Endothelial cell of umbilical vein (primary cell): ENCODE data around the gene EML3. TPM values are rescaled to one million over a fixed set of nuclear protein-coding genes. Genes with fewer than 3 reads are reported as not detected.

Experiments
- BruUV-seq: library from RNA; stranded (reverse); fragments of 400-500 nt; replicated peaks from 2 replicates; lab custom pipeline; 2021; lab: Mats Ljungman, UMichigan
- CTCF ChIA-PET: fragments of 300-600, 350-600 bp; sonication (Branson Sonifier 250); formaldehyde crosslinking; loops from one replicate; lab custom pipeline; 2021; ENCODE audit warnings: antibody characterized with exemption, inconsistent platforms; lab: Charles Lee
- POLR2A ChIA-PET: fragments of 300-600, 350-600 bp; sonication (Branson Sonifier 250); formaldehyde crosslinking; loops from one replicate; lab custom pipeline; 2021; ENCODE audit warnings: antibody characterized with exemption, inconsistent platforms; lab: Charles Lee
- DNase-seq: peaks from one replicate; pipeline ENCODE4 v3.0.0-alpha.2; 2011; ENCODE audit warnings: low read depth, low spot score
- FAIRE-seq: peaks from 2 replicates; lab custom pipeline; 2011; peaks lifted over from hg19 to GRCh38; lab: Jason Lieb, UNC
- H2AFZ ChIP-seq: 2 replicates; pipeline ENCODE4 v1.6.0; 2012; ENCODE audit warnings: low read depth, low read length, control low read depth, inconsistent platforms
- H3K27ac ChIP-seq: 2 replicates; pipeline ENCODE4 v1.5.1; 2011; ENCODE audit warnings: low read depth, mild to moderate bottlenecking, control low read depth, low read length, moderate library complexity; ENCODE audit not compliant: insufficient read depth
- H3K27me3 ChIP-seq, 2 experiments: 2 replicates each; pipeline versions ENCODE4 v1.6.0 to v1.6.1; 2011; ENCODE audit warnings: low read length in 2 of 2, mixed read lengths in 1 of 2; ENCODE audit not compliant: control insufficient read depth in 2 of 2, insufficient read depth in 2 of 2
- H3K36me3 ChIP-seq, 2 experiments: 2 replicates in 1 of 2; 3 replicates in 1 of 2; pipeline ENCODE4 v1.5.1; 2011; ENCODE audit warnings: low read length in 2 of 2, mild to moderate bottlenecking in 1 of 2, moderate library complexity in 1 of 2; ENCODE audit not compliant: control insufficient read depth in 2 of 2, insufficient read depth in 2 of 2; ENCODE audit errors: extremely low read depth in 1 of 2
- H3K4me1 ChIP-seq: 3 replicates; pipeline ENCODE4 v1.5.1; 2011; ENCODE audit warnings: mild to moderate bottlenecking, low read length; ENCODE audit not compliant: control insufficient read depth, insufficient read depth; ENCODE audit errors: extremely low read depth
- H3K4me2 ChIP-seq: 2 replicates; pipeline ENCODE4 v1.6.1; 2011; ENCODE audit warnings: low read length, control low read depth, mixed read lengths; ENCODE audit not compliant: insufficient read depth
- H3K4me3 ChIP-seq, 3 experiments: fragments of 200-600 bp in 1 of 3; sonication (generic), shearing (Covaris generic) in 1 of 3; replicated peaks in 1 of 3; 2 replicates each; pipeline ENCODE4 v1.5.1; 2011 to 2016; ENCODE audit warnings: control low read depth in 3 of 3, low read length in 3 of 3, mild to moderate bottlenecking in 2 of 3, inconsistent platforms in 1 of 3, low read depth in 1 of 3, moderate library complexity in 1 of 3; ENCODE audit not compliant: insufficient read depth in 1 of 3
- H3K79me2 ChIP-seq: 2 replicates; pipeline ENCODE4 v1.6.0; 2012; ENCODE audit warnings: low read length, inconsistent platforms; ENCODE audit not compliant: control insufficient read depth, insufficient read depth
- H3K9ac ChIP-seq: replicated peaks from 2 replicates; pipeline ENCODE3; 2011; ENCODE audit warnings: low read length, control low read depth; ENCODE audit not compliant: insufficient read depth; ENCODE audit errors: extremely low read depth
- H3K9me1 ChIP-seq: replicated peaks from 3 replicates; pipeline ENCODE4 v1.6.0; 2011; ENCODE audit warnings: mild to moderate bottlenecking, low read length; ENCODE audit not compliant: control insufficient read depth, insufficient read depth; ENCODE audit errors: extremely low read depth
- H3K9me3 ChIP-seq: replicated peaks from 2 replicates; pipeline ENCODE4 v1.5.1; 2012; ENCODE audit warnings: low read length, inconsistent platforms; ENCODE audit not compliant: control insufficient read depth, insufficient read depth
- H4K20me1 ChIP-seq: replicated peaks from 2 replicates; pipeline ENCODE3; 2011; ENCODE audit warnings: mild to moderate bottlenecking, low read length; ENCODE audit not compliant: control insufficient read depth, insufficient read depth; ENCODE audit errors: extremely low read depth
- EZH2 ChIP-seq: IDR thresholded peaks from 2 replicates; pipeline ENCODE4 v1.6.1; 2012; ENCODE audit warnings: borderline replicate concordance, low read depth, mild to moderate bottlenecking, moderate library complexity, low read length, inconsistent platforms; ENCODE audit not compliant: severe bottlenecking
- FOS ChIP-seq: IDR thresholded peaks from 2 replicates; pipeline ENCODE4 v1.6.1; 2011; ENCODE audit warnings: mild to moderate bottlenecking, low read length, moderate library complexity, borderline replicate concordance; ENCODE audit not compliant: insufficient read depth
- GATA2 ChIP-seq: IDR thresholded peaks from 2 replicates; pipeline ENCODE4 v1.7.0; 2011; ENCODE audit warnings: low read depth, mild to moderate bottlenecking, moderate library complexity, mixed read lengths, low read length; ENCODE audit not compliant: insufficient read length, insufficient read depth
- JUN ChIP-seq: IDR thresholded peaks from 2 replicates; pipeline ENCODE4 v1.6.1; 2011; ENCODE audit warnings: borderline replicate concordance, low read depth; ENCODE audit not compliant: insufficient read length, insufficient read depth
- MAX ChIP-seq: IDR thresholded peaks from 2 replicates; pipeline ENCODE4 v1.6.1; 2011; ENCODE audit not compliant: insufficient read depth, insufficient read length
- MYC ChIP-seq: IDR thresholded peaks from one replicate; pipeline ENCODE4 v1.6.1; 2011; ENCODE audit warnings: mild to moderate bottlenecking, low read depth, low read length
- POLR2A ChIP-seq: IDR thresholded peaks from 2 replicates; pipeline ENCODE4 v1.6.1; 2012; ENCODE audit warnings: low read depth, mild to moderate bottlenecking, control low read depth, low read length
- POLR2AphosphoS5 ChIP-seq: IDR thresholded peaks from 2 replicates; pipeline ENCODE4 v1.6.1; 2012; ENCODE audit warnings: low read depth, mild to moderate bottlenecking, control low read depth, low read length, moderate library complexity; ENCODE audit not compliant: insufficient read depth
- dilution Hi-C: fragments of 300-500 bp; cut with MboI; formaldehyde crosslinking; loops from one replicate; pipeline ENCODE4 v1.15.0; 2019; ENCODE audit warnings: low sequenced_read_pairs; ENCODE audit not compliant: extremely low pct_ligation_motif_present
- intact Hi-C: fragments of 100-400 bp; cut with micrococcal nuclease; formaldehyde crosslinking; loops from one replicate; pipeline ENCODE4 v1.10.0; 2022
- polyA plus RNA-seq, 4 experiments: library from polyadenylated mRNA; depleted of rRNA in 3 of 4; stranded (reverse) in 3 of 4; unstranded in 1 of 4; fragments of >200 nt; gene quantifications; 2 replicates each; pipeline versions ENCODE4 v1.2.1 to v1.2.3, GENCODE V29; 2011 to 2012; ENCODE audit warnings: missing spikeins in 1 of 4
- total RNA-seq: library from RNA; stranded (reverse); gene quantifications from 2 replicates; pipeline ENCODE4 v1.2.3, GENCODE V29; 2021
- TF ChIP-seq, protein P1 (sequence below), 2 donors: IDR thresholded peaks; 1 replicate in 1 of 2; 2 replicates in 1 of 2; pipeline ENCODE4 v1.5.1; 2011; ENCODE audit warnings: low read length in 2 of 2, mild to moderate bottlenecking in 2 of 2, moderate library complexity in 2 of 2, control low read depth in 1 of 2, inconsistent platforms in 1 of 2, low read depth in 1 of 2; ENCODE audit not compliant: insufficient read depth in 1 of 2; ENCODE audit errors: extremely low read depth in 1 of 2

The EML3 gene
- total and polyA plus RNA-seq, 2 donors (not counting 3 experiments of a cell fraction or from before 2014, with no cell fraction given) = 75.7 to 101 TPM

- peaks cover 0 to 6% of the 10 kb centered on the region in 2 experiments for H3K36me3 ChIP-seq
- H3K79me2 ChIP-seq = peaks cover 21% of the 10 kb centered on the region
- H3K9ac ChIP-seq = no peak overlapping the region
- intact Hi-C loops = no loop called here
- no peak overlapping the region for H3K4me2 ChIP-seq
- TF ChIP-seq GATA2 (no peak), JUN (no peak), EZH2 (no peak), MAX (no peak), POLR2A (no peak), MYC (no peak), FOS (no peak), POLR2AphosphoS5 (no peak)
- TF ChIP-seq, protein P1, sequence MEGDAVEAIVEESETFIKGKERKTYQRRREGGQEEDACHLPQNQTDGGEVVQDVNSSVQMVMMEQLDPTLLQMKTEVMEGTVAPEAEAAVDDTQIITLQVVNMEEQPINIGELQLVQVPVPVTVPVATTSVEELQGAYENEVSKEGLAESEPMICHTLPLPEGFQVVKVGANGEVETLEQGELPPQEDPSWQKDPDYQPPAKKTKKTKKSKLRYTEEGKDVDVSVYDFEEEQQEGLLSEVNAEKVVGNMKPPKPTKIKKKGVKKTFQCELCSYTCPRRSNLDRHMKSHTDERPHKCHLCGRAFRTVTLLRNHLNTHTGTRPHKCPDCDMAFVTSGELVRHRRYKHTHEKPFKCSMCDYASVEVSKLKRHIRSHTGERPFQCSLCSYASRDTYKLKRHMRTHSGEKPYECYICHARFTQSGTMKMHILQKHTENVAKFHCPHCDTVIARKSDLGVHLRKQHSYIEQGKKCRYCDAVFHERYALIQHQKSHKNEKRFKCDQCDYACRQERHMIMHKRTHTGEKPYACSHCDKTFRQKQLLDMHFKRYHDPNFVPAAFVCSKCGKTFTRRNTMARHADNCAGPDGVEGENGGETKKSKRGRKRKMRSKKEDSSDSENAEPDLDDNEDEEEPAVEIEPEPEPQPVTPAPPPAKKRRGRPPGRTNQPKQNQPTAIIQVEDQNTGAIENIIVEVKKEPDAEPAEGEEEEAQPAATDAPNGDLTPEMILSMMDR (IDR thresholded peaks at IDR 0.05; ENCODE audit: extremely low read depth in 1 of 2, insufficient read depth in 1 of 2, low read depth in 1 of 2, low read length in 2 of 2) = no peak
- DNase-seq (no peak), FAIRE-seq (no peak)
- no peak overlapping the region for H2AFZ ChIP-seq
- ChIA-PET CTCF (interaction anchor here (1.0 to 2.9 kb wide), 3 partner anchors 11 to 154 kb away, joined by 3 to 31 read pairs (median 5); partner anchors contain the start of gene TUT1), POLR2A (interaction anchor here (2.0 kb wide), 1 partner anchor 13 kb away, joined by 5 read pairs; the partner anchor contains the start of gene TUT1)
- H4K20me1 ChIP-seq = no peaks in the 10 kb centered on the region
- dilution Hi-C loops = no loop called here
- no peaks in the 10 kb centered on the region for H3K27me3 ChIP-seq
- no peak overlapping the region for H3K4me3 ChIP-seq
- BruUV-seq = no TSS peak
- H3K4me1 ChIP-seq = peaks cover 41% of the 10 kb centered on the region
- H3K9me3 ChIP-seq = no peaks in the 10 kb centered on the region
- no peaks in the 10 kb centered on the region for H3K9me1 ChIP-seq
- H3K27ac ChIP-seq = peak overlapping the region; percentile 99
Measured at GRCh38 chr11:62578541-62578940, 34.0 kb downstream of the EML3 start.
